ENCODE results near the gene SPATS2.
"Not testable (repeated sequence)": the region's sequence is repeated elsewhere in the genome, so short reads cannot be mapped to it uniquely, and the experiment has no call there.

The SPATS2 gene

GRCh38 chr12:49428793-49429192 is 61.5 kb downstream of the SPATS2 start:
- no peak overlapping the region for H3K4me3 ChIP-seq (ENCODE audit: low read depth, low read length, poor library complexity, severe bottlenecking)
- no peaks in the 10 kb centered on the region for H3K9me2 ChIP-seq (ENCODE audit: low read depth, low read length)
- no peaks in the 10 kb centered on the region for H4K20me1 ChIP-seq (ENCODE audit: insufficient read depth, low read length)
- 0 out of 2 replicates have a peak, but pooled peaks cover 4% of the 10 kb centered on the region for H3F3A ChIP-seq (ENCODE audit: insufficient read depth, low read length)
- peaks cover 22% of the 10 kb centered on the region for H3K4me1 ChIP-seq (ENCODE audit: insufficient read depth, low read length, severe bottlenecking)
- peak overlapping the region; percentile 43 for H3K27ac ChIP-seq (ENCODE audit: low read depth, low read length, poor library complexity, severe bottlenecking)
- TF ChIP-seq EZH2 (IDR thresholded peaks at IDR 0.05; ENCODE audit: borderline replicate concordance, low read length), result no peak
- TF ChIP-seq CTCF (IDR thresholded peaks at IDR 0.05; ENCODE audit: low read length), result no peak
- peaks cover 3% of the 10 kb centered on the region; the same call in 1 of the 2 replicates for H3K9me3 ChIP-seq (ENCODE audit: low read length)
- peak overlapping the region; percentile 31 for H3K4me2 ChIP-seq (ENCODE audit: low read length)
- H2AFZ ChIP-seq (ENCODE audit: low read length), result no peak overlapping the region
- 0 out of 2 replicates have a peak, but pooled peaks cover 9% of the 10 kb centered on the region for H3K79me2 ChIP-seq (ENCODE audit: insufficient read depth, low read length)
- no peak overlapping the region; the same call in 1 of the 2 replicates for H3K9ac ChIP-seq (ENCODE audit: low read length)
- H3K27me3 ChIP-seq (ENCODE audit: insufficient read depth, low read length), result no peaks in the 10 kb centered on the region
- H3K36me3 ChIP-seq (ENCODE audit: insufficient read depth, low read length), result peaks cover 19% of the 10 kb centered on the region

- H3K4me2 ChIP-seq (ENCODE audit: low read length), result no peak overlapping the region
- H3K4me3 ChIP-seq (ENCODE audit: low read depth, low read length, poor library complexity, severe bottlenecking), result no peak overlapping the region
- H4K20me1 ChIP-seq (ENCODE audit: insufficient read depth, low read length), result no peaks in the 10 kb centered on the region
- H2AFZ ChIP-seq (ENCODE audit: low read length), result no peak overlapping the region
- no peaks in the 10 kb centered on the region for H3K9me2 ChIP-seq (ENCODE audit: low read depth, low read length)
- H3K9ac ChIP-seq (ENCODE audit: low read length), result no peak overlapping the region
- no peaks in the 10 kb centered on the region; the same call in 1 of the 2 replicates for H3K36me3 ChIP-seq (ENCODE audit: insufficient read depth, low read length)
- H3F3A ChIP-seq (ENCODE audit: insufficient read depth, low read length), result 0 out of 2 replicates have a peak, but pooled peaks cover 4% of the 10 kb centered on the region
- H3K9me3 ChIP-seq (ENCODE audit: low read length), result peaks cover 5% of the 10 kb centered on the region; the same call in 1 of the 2 replicates
- no peak for TF ChIP-seq CTCF (IDR thresholded peaks at IDR 0.05; ENCODE audit: low read length)
- TF ChIP-seq EZH2 (IDR thresholded peaks at IDR 0.05; ENCODE audit: borderline replicate concordance, low read length), result no peak
- no peak overlapping the region for H3K27ac ChIP-seq (ENCODE audit: low read depth, low read length, poor library complexity, severe bottlenecking)
- H3K79me2 ChIP-seq (ENCODE audit: insufficient read depth, low read length), result 0 out of 2 replicates have a peak, but pooled peaks cover 11% of the 10 kb centered on the region
- H3K27me3 ChIP-seq (ENCODE audit: insufficient read depth, low read length), result no peaks in the 10 kb centered on the region
- H3K4me1 ChIP-seq (ENCODE audit: insufficient read depth, low read length, severe bottlenecking), result peaks cover 19% of the 10 kb centered on the region
Observed at GRCh38 chr12:49432616-49433015, 65.4 kb downstream of the SPATS2 start.

DNA sequence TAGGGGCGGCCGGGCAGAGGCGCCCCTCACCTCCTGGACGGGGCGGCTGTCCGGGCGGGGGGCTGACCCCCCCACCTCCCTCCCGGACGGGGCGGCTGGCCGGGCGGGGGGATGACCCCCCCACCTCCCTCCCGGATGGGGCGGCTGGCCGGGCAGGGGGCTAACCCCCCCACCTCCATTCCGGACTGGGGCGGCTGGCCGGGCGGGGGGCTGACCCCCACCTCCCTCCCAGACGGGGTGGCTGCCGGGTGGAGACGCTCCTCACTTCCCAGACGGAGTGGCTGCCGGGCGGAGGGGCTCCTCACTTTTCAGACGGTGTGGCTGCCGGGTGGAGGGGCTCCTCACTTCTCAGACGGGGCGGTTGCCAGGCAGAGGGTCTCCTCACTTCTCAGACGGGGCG is 69.5 kb downstream of the SPATS2 start:
- not testable (repeated sequence) for H3K36me3 ChIP-seq (ENCODE audit: insufficient read depth, low read length); H3K9ac ChIP-seq (ENCODE audit: low read length); H3K9me2 ChIP-seq (ENCODE audit: low read depth, low read length); H3F3A ChIP-seq (ENCODE audit: insufficient read depth, low read length); H3K27ac ChIP-seq (ENCODE audit: low read depth, low read length, poor library complexity, severe bottlenecking); H4K20me1 ChIP-seq (ENCODE audit: insufficient read depth, low read length); H3K27me3 ChIP-seq (ENCODE audit: insufficient read depth, low read length); H3K4me2 ChIP-seq (ENCODE audit: low read length); H3K4me3 ChIP-seq (ENCODE audit: low read depth, low read length, poor library complexity, severe bottlenecking); H2AFZ ChIP-seq (ENCODE audit: low read length); H3K4me1 ChIP-seq (ENCODE audit: insufficient read depth, low read length, severe bottlenecking); H3K9me3 ChIP-seq (ENCODE audit: low read length); H3K79me2 ChIP-seq (ENCODE audit: insufficient read depth, low read length)

DNA sequence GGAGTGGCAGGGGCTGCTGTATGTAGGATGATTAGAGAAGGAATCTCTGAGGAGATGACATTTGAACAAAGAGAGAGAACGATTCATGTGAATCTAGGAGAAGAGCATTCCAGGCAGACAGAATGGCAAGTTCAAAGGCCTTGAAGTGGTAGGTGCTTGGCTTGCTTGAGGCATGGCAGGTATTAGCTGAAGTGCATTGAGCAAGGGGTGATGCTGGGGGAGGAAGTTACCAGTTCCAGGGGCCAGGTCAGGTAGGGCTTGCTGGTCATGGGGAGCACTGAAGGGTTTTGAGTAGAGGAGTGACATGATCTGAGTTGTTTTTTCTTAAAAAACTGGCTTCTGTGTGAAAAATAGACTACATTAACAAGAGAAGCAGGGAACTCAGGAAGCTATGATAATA is 71.8 kb downstream of the SPATS2 start:
- no peak overlapping the region for H2AFZ ChIP-seq (ENCODE audit: low read length)
- TF ChIP-seq CTCF (IDR thresholded peaks at IDR 0.05; ENCODE audit: low read length) (no peak), EZH2 (IDR thresholded peaks at IDR 0.05; ENCODE audit: borderline replicate concordance, low read length) (no peak)
- no peak overlapping the region for H3K9ac ChIP-seq (ENCODE audit: low read length)
- H3K9me3 ChIP-seq (ENCODE audit: low read length), result no peaks in the 10 kb centered on the region
- no peaks in the 10 kb centered on the region for H3K27me3 ChIP-seq (ENCODE audit: insufficient read depth, low read length)
- no peak overlapping the region for H3K27ac ChIP-seq (ENCODE audit: low read depth, low read length, poor library complexity, severe bottlenecking)
- H3K79me2 ChIP-seq (ENCODE audit: insufficient read depth, low read length), result 0 out of 2 replicates have a peak, but pooled peaks cover 4% of the 10 kb centered on the region
- H3K9me2 ChIP-seq (ENCODE audit: low read depth, low read length), result no peaks in the 10 kb centered on the region
- no peaks in the 10 kb centered on the region for H3F3A ChIP-seq (ENCODE audit: insufficient read depth, low read length)
- no peaks in the 10 kb centered on the region for H4K20me1 ChIP-seq (ENCODE audit: insufficient read depth, low read length)
- H3K4me2 ChIP-seq (ENCODE audit: low read length), result no peak overlapping the region
- H3K4me1 ChIP-seq (ENCODE audit: insufficient read depth, low read length, severe bottlenecking), result no peaks in the 10 kb centered on the region
- no peak overlapping the region for H3K4me3 ChIP-seq (ENCODE audit: low read depth, low read length, poor library complexity, severe bottlenecking)
- peaks cover 8% of the 10 kb centered on the region; the same call in 1 of the 2 replicates for H3K36me3 ChIP-seq (ENCODE audit: insufficient read depth, low read length)

All from OCI-LY1 (cell line).